Natural killer cell (primary cell): ENCODE data around the gene GRID1. TPM values are rescaled to one million over a fixed set of nuclear protein-coding genes. Genes with fewer than 3 reads are reported as not detected.

Source experiments
- ATAC-seq, 3 donors: fragments of 150-1000 bp in 2 of 3; fragments of 200-7000 bp in 1 of 3; cut with Tn5 transposase; 1 replicate in 1 of 3; 2 replicates in 2 of 3; pipeline ENCODE4 v1.10.0; 2021; ENCODE audit warnings: mild to moderate bottlenecking in 2 of 3, moderate library complexity in 2 of 3
- DNase-seq, 2 donors: peaks; one replicate each; pipeline versions ENCODE4 v3.0.0 to v3.0.0-alpha.2; 2013 to 2021; ENCODE audit warnings: mixed read lengths in 1 of 2
- H3K27ac ChIP-seq: one replicate; pipeline ENCODE4 v1.5.1; 2013; ENCODE audit warnings: mild to moderate bottlenecking, low read length
- H3K27me3 ChIP-seq: one replicate; pipeline ENCODE4 v1.6.1; 2013; ENCODE audit warnings: low read length; ENCODE audit not compliant: control insufficient read depth, insufficient read depth
- H3K36me3 ChIP-seq: one replicate; pipeline ENCODE4 v1.6.1; 2013; ENCODE audit warnings: low read length; ENCODE audit not compliant: control insufficient read depth, insufficient read depth
- H3K4me1 ChIP-seq: one replicate; pipeline ENCODE4 v1.6.1; 2013; ENCODE audit warnings: low read length; ENCODE audit not compliant: control insufficient read depth, insufficient read depth
- H3K4me3 ChIP-seq: one replicate; pipeline ENCODE4 v1.5.1; 2013; ENCODE audit warnings: low read length
- H3K9me3 ChIP-seq: one replicate; pipeline ENCODE4 v1.6.1; 2013; ENCODE audit warnings: low read length; ENCODE audit not compliant: control insufficient read depth, insufficient read depth
- H3K27ac Mint-ChIP-seq, 2 donors: one replicate each; pipeline ENCODE4 v1.8.0; 2022; ENCODE audit warnings: mild to moderate bottlenecking in 2 of 2, mixed read lengths in 2 of 2, moderate library complexity in 1 of 2
- H3K27me3 Mint-ChIP-seq, 2 donors: one replicate each; pipeline ENCODE4 v1.8.0; 2022; ENCODE audit warnings: low read depth in 2 of 2, mixed read lengths in 2 of 2
- H3K36me3 Mint-ChIP-seq: one replicate; pipeline ENCODE4 v1.8.0; 2022; ENCODE audit warnings: mixed read lengths
- H3K4me1 Mint-ChIP-seq, 2 donors: one replicate each; pipeline ENCODE4 v1.8.0; 2022; ENCODE audit warnings: mixed read lengths in 2 of 2
- H3K4me3 Mint-ChIP-seq: one replicate; pipeline ENCODE4 v1.8.0; 2022; ENCODE audit warnings: mild to moderate bottlenecking, moderate library complexity, mixed read lengths
- H3K9me3 Mint-ChIP-seq, 2 donors: one replicate each; pipeline ENCODE4 v1.8.0; 2022; ENCODE audit warnings: mixed read lengths in 2 of 2
- WGBS: methylation state at CpG from one replicate; pipeline ENCODE4 v1.1.7; 2013; ENCODE audit warnings: missing lambda C conversion rate; ENCODE audit not compliant: insufficient coverage; 5-methylcytosine and 5-hydroxymethylcytosine counted together
- intact Hi-C: fragments of 100-400 bp; cut with micrococcal nuclease; formaldehyde crosslinking; loops from one replicate; pipeline ENCODE4 v1.14.2; 2022
- total RNA-seq, 4 donors: library from RNA; stranded (reverse); fragments of 120-200 nt in 1 of 4; gene quantifications; one replicate each; pipeline versions ENCODE4 v1.2.3 to v1.2.4, GENCODE V29; 2013 to 2022
- TF ChIP-seq, protein P1 (sequence below): fragments of 200-600 bp; IDR thresholded peaks from one replicate; pipeline ENCODE4 v1.8.0; 2022; ENCODE audit warnings: antibody characterized with exemption

Gene GRID1
- total RNA-seq, 3 donors from 2014 or later (not counting 1 experiment from before 2014, with no cell fraction given): not detected

DNA sequence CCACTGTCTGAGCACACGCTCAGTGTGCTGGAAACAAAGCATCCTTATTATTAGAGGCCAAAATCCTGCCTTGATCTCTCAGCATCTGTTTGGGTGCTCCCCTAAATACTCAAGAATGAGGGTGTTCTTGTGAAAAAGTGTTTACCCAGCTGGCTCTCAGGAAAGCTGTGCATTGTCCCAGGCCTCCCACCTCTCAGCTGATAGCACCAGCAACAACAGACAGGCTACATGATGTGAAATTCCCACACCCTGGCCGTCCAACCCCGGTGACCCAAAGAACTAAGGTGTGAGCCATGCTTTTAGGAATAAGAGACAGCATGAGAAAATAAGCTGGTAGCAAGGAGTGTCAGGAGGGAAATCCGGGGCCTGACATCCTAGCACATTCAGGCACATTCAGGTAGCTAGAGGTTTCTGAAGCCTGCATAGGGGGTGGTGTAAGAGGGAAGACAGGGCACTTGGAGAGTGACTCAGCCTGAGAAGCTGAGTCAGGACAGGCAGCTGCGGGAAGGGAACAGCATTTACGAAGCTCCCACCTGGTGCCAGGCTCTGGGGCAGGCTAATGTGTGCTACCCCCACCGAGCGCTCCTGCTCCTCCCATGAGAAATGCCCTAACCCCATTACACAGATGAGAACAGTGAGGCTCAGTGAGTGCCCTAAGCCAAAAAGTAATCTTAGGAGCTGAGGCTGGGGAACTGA, 205.6 kb downstream of the GRID1 start:
- Mint-ChIP-seq H3K27me3 (peaks cover 0 to 8% of the 10 kb centered on the region in 2 donors), H3K4me1 (no peaks in the 10 kb centered on the region), H3K27ac (no peak overlapping the region), H3K36me3 (no peaks in the 10 kb centered on the region), H3K4me3 (no peak overlapping the region), H3K9me3 (no peaks in the 10 kb centered on the region)
- Histone ChIP-seq H3K36me3 (no peaks in the 10 kb centered on the region), H3K27me3 (no peaks in the 10 kb centered on the region), H3K27ac (no peak overlapping the region), H3K4me3 (no peak overlapping the region), H3K9me3 (no peaks in the 10 kb centered on the region), H3K4me1 (no peaks in the 10 kb centered on the region)
- 80% methylated on average over 8 of the region's 8 CpGs for WGBS
- ATAC-seq (no peak), DNase-seq (no peak)
- intact Hi-C loops: no loop called here
- TF ChIP-seq, protein P1, sequence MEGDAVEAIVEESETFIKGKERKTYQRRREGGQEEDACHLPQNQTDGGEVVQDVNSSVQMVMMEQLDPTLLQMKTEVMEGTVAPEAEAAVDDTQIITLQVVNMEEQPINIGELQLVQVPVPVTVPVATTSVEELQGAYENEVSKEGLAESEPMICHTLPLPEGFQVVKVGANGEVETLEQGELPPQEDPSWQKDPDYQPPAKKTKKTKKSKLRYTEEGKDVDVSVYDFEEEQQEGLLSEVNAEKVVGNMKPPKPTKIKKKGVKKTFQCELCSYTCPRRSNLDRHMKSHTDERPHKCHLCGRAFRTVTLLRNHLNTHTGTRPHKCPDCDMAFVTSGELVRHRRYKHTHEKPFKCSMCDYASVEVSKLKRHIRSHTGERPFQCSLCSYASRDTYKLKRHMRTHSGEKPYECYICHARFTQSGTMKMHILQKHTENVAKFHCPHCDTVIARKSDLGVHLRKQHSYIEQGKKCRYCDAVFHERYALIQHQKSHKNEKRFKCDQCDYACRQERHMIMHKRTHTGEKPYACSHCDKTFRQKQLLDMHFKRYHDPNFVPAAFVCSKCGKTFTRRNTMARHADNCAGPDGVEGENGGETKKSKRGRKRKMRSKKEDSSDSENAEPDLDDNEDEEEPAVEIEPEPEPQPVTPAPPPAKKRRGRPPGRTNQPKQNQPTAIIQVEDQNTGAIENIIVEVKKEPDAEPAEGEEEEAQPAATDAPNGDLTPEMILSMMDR: no peak

DNA sequence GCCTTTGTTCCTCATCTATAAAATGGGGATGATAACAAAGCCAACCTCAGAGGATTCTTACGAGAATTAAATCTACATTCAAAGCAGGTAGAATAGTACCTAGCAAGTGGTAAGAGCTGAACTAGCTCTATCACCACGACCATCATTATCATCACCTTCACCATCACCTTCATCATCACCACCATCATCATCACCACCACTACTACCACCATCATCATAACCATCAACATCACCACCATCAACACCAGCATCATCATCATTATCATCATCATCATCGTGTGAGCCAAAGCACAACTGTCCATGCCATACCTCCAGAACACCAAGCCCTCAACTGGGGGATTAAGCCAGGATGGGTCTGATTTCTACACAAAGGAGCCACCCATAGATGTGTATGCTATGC, 206.8 kb downstream of the GRID1 start:
- H3K4me3 Mint-ChIP-seq: no peak overlapping the region
- Histone ChIP-seq H3K27ac (no peak overlapping the region), H3K27me3 (no peaks in the 10 kb centered on the region), H3K4me3 (no peak overlapping the region), H3K9me3 (no peaks in the 10 kb centered on the region), H3K36me3 (no peaks in the 10 kb centered on the region), H3K4me1 (no peaks in the 10 kb centered on the region)
- no peak overlapping the region for H3K27ac Mint-ChIP-seq
- intact Hi-C loops: no loop called here
- H3K4me1 Mint-ChIP-seq: no peaks in the 10 kb centered on the region
- no peaks in the 10 kb centered on the region for H3K36me3 Mint-ChIP-seq
- TF ChIP-seq, protein P1: no peak
- 88% methylated on average over 3 of the region's 3 CpGs for WGBS
- no peaks in the 10 kb centered on the region for H3K9me3 Mint-ChIP-seq
- no peak for ATAC-seq
- DNase-seq: no peak
- H3K27me3 Mint-ChIP-seq: peaks cover 0 to 9% of the 10 kb centered on the region in 2 donors

DNA sequence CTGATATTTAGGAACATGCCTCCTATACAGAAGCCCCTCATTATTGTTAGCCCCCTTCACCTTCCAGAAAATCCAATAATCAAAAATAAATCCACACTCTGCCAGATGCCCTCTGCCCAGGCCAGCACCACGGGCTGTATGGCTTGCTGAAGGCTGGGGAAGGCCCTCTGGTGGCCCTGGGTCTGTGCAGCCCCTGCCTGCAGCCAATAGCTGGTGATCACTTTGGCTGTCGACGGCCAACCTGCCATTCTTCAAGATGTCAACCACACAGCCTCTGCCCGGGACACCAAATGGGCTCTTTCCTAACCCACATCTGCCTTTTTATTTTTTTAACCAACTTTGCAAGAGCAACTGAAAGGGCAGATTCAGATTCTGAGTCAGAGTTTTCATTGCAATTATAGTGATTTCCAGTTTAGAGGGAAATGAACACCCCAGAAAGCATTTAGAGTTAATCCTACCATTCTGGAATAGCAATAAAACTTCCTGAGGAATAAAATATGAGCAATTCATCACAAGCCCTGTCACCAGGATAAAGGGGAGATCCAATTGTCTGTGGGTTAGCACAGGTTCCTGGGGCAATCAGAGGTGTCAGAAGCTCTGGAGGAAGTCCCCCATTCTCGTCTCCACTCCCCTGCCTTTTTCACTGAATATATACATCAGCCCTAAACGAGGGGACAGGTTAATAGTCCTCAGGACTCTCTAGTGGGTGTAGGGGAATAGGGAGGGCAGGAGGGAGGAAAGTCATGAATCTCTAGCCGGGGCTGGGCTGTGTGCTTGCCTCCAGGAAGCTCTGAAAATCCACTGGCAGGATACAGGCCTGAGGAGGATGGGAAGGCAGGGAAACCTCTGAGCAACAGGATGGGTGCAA, 211.3 kb downstream of the GRID1 start:
- DNase-seq (no peak), ATAC-seq (no peak)
- H3K36me3 Mint-ChIP-seq: no peaks in the 10 kb centered on the region
- Histone ChIP-seq H3K27ac (no peak overlapping the region), H3K9me3 (no peaks in the 10 kb centered on the region), H3K36me3 (no peaks in the 10 kb centered on the region), H3K27me3 (no peaks in the 10 kb centered on the region), H3K4me3 (no peak overlapping the region), H3K4me1 (no peaks in the 10 kb centered on the region)
- intact Hi-C loops: no loop called here
- H3K9me3 Mint-ChIP-seq: no peaks in the 10 kb centered on the region
- H3K27me3 Mint-ChIP-seq: peaks cover 0 to 12% of the 10 kb centered on the region in 2 donors
- H3K4me1 Mint-ChIP-seq: no peaks in the 10 kb centered on the region
- TF ChIP-seq, protein P1: no peak
- 57% methylated on average over 6 of the region's 7 CpGs for WGBS
- no peak overlapping the region for H3K27ac Mint-ChIP-seq
- no peak overlapping the region for H3K4me3 Mint-ChIP-seq
